Measurements from ENCODE around the gene SEC61A2.

- TF ChIP-seq CTCF (IDR thresholded peaks at IDR 0.05) (no peak), EZH2phosphoT487 (IDR thresholded peaks at IDR 0.05) (no peak), EZH2 (IDR thresholded peaks at IDR 0.05) (no peak)
These were observed 62.2 kb downstream of the SEC61A2 start for GRCh38 chr10:12191715-12192114.

All from neural progenitor cell (in vitro differentiated cells).